Measurements from ENCODE around the gene LAMA2. TPM values are rescaled to one million over a fixed set of nuclear protein-coding genes. Genes with fewer than 3 reads are reported as not detected.

LAMA2 gene
- total and polyA plus RNA-seq, 2 of the 13 experiments (the other 11 are each of a cell fraction or from before 2014, with no cell fraction given): 0.11 to 0.28 TPM

GRCh38 chr6:128925765-128926164, 42.8 kb downstream of the LAMA2 start:
- no peak overlapping the region for H3K4me2 ChIP-seq (ENCODE audit: low read depth, low read length)
- CTCF ChIA-PET (ENCODE audit: low intra/inter-chr PET ratio, low total read pairs): no interaction called here
- H3K9ac ChIP-seq (ENCODE audit: insufficient read depth, low read depth, low read length): no peak overlapping the region
- POLR2A ChIA-PET: no interaction called here
- no peak overlapping the region for H3K4me3 ChIP-seq (replicated peaks in 1 of 3; ENCODE audit: insufficient read depth in 1 of 3, low read depth in 2 of 3, low read length in 3 of 3)
- no peaks in the 10 kb centered on the region for H3K4me1 ChIP-seq (ENCODE audit: insufficient read depth, low read length)
- H3K36me3 ChIP-seq (replicated peaks in 1 of 2; ENCODE audit: control insufficient read depth in 1 of 2, insufficient read depth in 2 of 2, low read length in 2 of 2): no peaks in the 10 kb centered on the region
- H4K20me1 ChIP-seq (ENCODE audit: insufficient read depth, low read length): no peaks in the 10 kb centered on the region
- no peaks in the 10 kb centered on the region for H3K79me2 ChIP-seq (ENCODE audit: insufficient read depth, low read length)
- no TSS peak for BruUV-seq (replicated peaks)
- FAIRE-seq (no peak), ATAC-seq (no peak), DNase-seq (ENCODE audit: low spot score) (no peak)
- H3K27me3 ChIP-seq (ENCODE audit: control insufficient read depth in 1 of 2, insufficient read depth in 2 of 2, low read length in 2 of 2): peaks cover 0 to 3% of the 10 kb centered on the region in 2 experiments; a peak in 1 of 5 replicates
- H2AFZ ChIP-seq (ENCODE audit: low read length): no peak overlapping the region
- intact Hi-C loops (cut with micrococcal nuclease; ENCODE audit: unreplicated experiment): no loop called here
- WGBS (ENCODE audit: low lambda C conversion rate): 0% methylated on average over 1 of the region's 1 CpG
- H3K27ac ChIP-seq (ENCODE audit: extremely low read length, insufficient read depth, low read length): no peak overlapping the region
- TF ChIP-seq PCBP1 (IDR thresholded peaks at IDR 0.05; ENCODE audit: borderline replicate concordance, low read depth, low read length): no peak
- no peak for TF ChIP-seq RARG (CRISPR knock-in tag; IDR thresholded peaks at IDR 0.05; ENCODE audit: low read depth)
- TF ChIP-seq, protein P1, sequence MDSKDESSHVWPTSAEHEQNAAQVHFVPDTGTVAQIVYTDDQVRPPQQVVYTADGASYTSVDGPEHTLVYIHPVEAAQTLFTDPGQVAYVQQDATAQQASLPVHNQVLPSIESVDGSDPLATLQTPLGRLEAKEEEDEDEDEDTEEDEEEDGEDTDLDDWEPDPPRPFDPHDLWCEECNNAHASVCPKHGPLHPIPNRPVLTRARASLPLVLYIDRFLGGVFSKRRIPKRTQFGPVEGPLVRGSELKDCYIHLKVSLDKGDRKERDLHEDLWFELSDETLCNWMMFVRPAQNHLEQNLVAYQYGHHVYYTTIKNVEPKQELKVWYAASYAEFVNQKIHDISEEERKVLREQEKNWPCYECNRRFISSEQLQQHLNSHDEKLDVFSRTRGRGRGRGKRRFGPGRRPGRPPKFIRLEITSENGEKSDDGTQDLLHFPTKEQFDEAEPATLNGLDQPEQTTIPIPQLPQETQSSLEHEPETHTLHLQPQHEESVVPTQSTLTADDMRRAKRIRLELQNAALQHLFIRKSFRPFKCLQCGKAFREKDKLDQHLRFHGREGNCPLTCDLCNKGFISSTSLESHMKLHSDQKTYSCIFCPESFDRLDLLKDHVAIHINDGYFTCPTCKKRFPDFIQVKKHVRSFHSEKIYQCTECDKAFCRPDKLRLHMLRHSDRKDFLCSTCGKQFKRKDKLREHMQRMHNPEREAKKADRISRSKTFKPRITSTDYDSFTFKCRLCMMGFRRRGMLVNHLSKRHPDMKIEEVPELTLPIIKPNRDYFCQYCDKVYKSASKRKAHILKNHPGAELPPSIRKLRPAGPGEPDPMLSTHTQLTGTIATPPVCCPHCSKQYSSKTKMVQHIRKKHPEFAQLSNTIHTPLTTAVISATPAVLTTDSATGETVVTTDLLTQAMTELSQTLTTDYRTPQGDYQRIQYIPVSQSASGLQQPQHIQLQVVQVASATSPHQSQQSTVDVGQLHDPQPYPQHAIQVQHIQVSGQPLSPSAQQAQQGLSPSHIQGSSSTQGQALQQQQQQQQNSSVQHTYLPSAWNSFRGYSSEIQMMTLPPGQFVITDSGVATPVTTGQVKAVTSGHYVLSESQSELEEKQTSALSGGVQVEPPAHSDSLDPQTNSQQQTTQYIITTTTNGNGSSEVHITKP (CRISPR knock-in tag; IDR thresholded peaks at IDR 0.05; ENCODE audit: low read depth): no peak
- TF ChIP-seq FOXK2 (IDR thresholded peaks at IDR 0.05): no peak
- TF ChIP-seq MEIS2 (CRISPR knock-in tag; IDR thresholded peaks at IDR 0.05): no peak
- TF ChIP-seq SETDB1 (CRISPR knock-in tag; IDR thresholded peaks at IDR 0.05; ENCODE audit: borderline replicate concordance): no peak
- TF ChIP-seq CAMTA2 (CRISPR knock-in tag; IDR thresholded peaks at IDR 0.05; ENCODE audit: borderline replicate concordance): no peak
- TF ChIP-seq XRCC5 (optimal IDR thresholded peaks at IDR 0.05; ENCODE audit: low read length): no peak
- TF ChIP-seq, protein P2, sequence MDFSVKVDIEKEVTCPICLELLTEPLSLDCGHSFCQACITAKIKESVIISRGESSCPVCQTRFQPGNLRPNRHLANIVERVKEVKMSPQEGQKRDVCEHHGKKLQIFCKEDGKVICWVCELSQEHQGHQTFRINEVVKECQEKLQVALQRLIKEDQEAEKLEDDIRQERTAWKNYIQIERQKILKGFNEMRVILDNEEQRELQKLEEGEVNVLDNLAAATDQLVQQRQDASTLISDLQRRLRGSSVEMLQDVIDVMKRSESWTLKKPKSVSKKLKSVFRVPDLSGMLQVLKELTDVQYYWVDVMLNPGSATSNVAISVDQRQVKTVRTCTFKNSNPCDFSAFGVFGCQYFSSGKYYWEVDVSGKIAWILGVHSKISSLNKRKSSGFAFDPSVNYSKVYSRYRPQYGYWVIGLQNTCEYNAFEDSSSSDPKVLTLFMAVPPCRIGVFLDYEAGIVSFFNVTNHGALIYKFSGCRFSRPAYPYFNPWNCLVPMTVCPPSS (IDR thresholded peaks at IDR 0.05): no peak
- no peaks in the 10 kb centered on the region for H3K9me3 ChIP-seq (ENCODE audit: low read length)
- in situ Hi-C loops (cut with HindIII; ENCODE audit: extremely low pct_ligation_motif_present, low pct_unique_long_range_greater_than_20kb): no loop called here

Measured in HepG2 (cell line).